Activated effector memory CD4-positive, alpha-beta T cell treated with anti-CD3 and anti-CD28 coated beads, Interleukin-2, amount 50 U/mL, for 16 hours (primary cell): ENCODE data around the gene SCFD2.
"Not testable (repeated sequence)": the region's sequence is repeated elsewhere in the genome, so short reads cannot be mapped to it uniquely, and the experiment has no call there.

Source experiments
- DNase-seq: peaks from one replicate; pipeline ENCODE4 v3.0.0-alpha.2; 2020

Gene SCFD2

DNA sequence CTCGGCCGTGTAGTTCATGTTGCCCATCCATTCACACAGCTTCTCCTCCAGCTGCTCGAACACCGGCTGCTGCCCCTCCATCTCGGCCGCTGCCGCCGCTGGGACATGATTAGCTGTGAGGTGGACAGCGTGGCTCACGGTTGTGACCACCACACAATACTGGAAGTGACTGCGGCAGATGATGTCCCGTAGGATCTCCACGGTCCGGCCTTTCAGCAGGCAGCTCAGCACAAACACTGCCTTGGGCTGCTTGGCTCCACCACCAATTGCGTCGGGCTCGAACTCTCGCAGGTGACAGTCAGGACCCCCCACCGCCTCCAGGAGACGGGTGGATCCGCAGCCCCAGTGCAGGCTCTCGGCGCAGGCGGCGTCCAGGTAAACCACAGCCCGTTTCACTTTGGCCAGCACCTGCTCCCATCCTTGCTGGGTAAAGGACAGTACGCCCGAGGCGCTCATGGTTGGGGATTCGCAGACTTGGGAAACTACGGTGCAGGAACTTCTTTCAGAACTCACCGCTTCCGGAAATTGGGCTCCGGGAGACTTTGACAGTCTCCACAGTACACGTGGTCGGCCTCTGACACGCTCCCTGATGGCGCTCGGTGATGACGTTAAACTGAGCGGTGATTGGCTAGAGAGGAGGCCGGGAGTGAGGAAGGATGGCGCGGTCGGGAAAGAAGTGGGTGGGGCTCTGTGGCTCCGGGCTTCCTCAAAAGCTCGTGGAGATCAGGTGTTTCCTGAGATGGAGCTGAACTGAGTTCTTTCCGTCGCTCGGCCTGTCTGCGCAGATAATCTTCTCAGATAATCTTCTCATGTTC is at the start of gene SCFD2:
SCFD2 (minus strand) TSS at position 576 of the 815 bp plus-strand sequence.
- DNase-seq: peak; percentile 99

DNA sequence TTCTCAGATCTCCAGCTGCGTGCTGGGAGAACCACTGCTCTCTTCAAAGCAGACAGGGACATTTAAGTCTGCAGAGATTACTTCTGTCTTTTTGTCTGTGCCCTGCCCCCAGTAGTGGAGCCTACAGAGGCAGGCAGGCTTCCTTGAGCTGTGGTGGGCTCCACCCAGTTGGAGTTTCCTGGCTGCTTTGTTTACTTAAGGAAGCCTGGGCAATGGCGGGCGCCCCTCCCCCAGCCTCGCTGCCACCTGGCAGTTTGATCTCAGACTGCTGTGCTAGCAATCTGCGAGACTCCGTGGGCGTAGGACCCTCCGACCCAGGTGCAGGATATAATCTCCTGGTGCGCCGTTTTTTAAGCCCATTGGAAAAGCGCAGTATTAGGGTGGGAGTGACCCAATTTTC is 43.6 kb upstream of the SCFD2 start:
- not testable (repeated sequence) for DNase-seq

DNA sequence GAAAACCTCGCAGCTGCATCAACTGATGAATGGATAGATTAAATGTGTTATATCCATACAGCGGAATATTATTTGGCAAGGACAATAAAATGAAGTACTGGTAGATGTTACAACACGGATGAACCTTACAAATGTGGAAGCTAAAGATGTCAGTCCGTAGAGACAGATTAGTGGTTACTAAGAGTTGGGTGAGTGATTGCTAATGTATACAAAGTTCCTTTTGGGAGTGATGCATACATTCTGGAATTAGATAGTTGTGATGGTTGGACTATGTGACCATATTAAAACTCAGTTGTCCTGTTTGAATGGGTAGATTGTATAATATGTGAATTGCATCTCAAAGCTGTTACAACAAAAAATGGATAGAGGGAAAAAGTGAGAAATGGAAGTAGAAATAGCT is 14.4 kb upstream of the SCFD2 start:
- no peak for DNase-seq

DNA sequence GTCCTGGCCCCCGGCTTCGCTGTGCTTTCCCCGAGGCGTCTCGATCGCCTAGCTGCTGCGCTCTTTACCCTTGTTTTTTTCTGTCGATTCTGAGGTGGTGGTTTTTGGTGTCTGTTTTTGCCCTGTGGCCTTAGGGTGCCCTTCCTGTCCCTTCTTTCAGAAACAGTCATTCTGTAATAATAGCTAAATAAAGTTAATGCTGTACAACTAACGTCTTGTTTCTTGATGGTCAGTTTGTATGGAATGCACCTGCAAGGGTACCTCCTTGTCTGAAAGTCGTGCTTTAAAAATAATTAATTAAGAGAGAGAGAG is 12.3 kb upstream of the SCFD2 start:
- DNase-seq: no peak

DNA sequence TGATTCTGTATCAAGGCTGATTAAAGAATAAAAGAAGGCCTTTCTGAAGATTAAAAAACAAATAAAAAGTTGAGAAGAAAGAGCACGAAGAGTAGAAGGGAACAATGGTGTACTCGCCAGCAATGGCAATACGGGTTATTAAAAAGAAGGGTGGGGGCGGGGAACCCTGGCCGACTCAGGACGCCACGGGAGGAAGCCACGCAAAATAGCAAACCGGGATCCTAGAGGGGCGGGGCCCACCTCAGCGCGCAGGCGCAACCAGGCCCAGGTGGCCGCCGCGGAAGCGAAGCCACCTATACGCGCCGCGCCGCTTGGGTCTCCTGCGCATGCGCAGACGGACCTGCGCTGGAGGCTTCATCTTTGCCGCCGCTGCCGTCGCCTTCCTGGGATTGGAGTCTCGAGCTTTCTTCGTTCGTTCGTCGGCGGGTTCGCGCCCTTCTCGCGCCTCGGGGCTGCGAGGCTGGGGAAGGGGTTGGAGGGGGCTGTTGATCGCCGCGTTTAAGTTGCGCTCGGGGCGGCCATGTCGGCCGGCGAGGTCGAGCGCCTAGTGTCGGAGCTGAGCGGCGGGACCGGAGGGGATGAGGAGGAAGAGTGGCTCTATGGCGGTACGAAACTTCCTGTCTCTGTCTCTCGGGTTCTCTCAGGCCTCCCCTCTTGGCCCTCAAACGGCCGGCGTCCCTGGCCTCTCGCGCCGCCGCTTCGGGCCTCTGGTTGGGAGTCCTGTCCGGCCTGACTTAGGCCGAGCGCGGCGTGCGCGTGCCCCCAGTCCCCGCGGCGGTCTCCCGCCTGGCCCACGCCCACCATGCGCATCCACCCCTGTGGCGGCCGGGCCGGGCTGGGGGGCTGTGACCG is 11.7 kb upstream of the SCFD2 start, which contains the start of gene FIP1L1:
FIP1L1 (plus strand) TSS at position 323 of the 852 bp plus-strand sequence; CDS start at position 521, 198 bp downstream.
- DNase-seq: peak; percentile 99

DNA sequence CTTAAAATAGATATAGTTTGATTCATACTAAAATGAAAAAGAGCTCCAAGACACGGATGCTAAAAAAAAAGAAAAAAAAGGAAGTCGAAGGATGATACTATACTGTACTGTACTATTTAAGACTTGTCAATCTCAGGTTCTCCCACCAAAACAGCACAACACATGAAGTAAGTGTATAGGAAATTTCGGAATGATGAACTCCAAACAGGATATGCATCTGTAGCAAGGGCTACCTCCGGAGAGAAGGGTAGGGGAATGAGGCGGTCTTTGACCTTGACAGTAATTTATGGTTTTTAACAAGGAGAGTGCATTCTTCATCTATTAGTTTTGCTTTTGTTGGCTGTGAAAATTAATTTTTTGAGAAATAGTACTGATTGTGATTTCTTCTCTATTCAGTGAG is 11.0 kb upstream of the SCFD2 start:
- no peak for DNase-seq

DNA sequence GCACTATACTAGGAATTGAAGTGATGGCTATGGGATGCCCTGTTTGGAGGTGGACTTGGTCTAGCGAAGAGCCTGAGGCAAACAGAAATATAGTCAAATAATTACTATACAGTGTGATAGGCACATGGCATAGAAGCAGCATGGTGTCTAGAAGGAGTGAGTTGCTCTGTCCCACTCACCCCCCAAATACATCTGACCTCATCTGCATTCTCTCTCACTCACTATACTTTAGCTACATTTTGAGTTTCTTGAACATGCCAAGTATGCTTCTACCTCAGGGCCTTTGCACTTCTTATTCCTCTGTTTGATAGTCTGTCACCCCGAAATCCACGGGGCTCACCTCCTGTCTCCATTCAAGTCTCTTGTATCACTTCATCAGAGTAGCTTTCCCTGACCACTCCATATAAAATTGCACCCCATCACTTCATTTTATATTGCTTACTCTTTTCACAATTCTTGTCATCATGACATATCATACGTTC is 9.0 kb upstream of the SCFD2 start:
- DNase-seq: no peak

DNA sequence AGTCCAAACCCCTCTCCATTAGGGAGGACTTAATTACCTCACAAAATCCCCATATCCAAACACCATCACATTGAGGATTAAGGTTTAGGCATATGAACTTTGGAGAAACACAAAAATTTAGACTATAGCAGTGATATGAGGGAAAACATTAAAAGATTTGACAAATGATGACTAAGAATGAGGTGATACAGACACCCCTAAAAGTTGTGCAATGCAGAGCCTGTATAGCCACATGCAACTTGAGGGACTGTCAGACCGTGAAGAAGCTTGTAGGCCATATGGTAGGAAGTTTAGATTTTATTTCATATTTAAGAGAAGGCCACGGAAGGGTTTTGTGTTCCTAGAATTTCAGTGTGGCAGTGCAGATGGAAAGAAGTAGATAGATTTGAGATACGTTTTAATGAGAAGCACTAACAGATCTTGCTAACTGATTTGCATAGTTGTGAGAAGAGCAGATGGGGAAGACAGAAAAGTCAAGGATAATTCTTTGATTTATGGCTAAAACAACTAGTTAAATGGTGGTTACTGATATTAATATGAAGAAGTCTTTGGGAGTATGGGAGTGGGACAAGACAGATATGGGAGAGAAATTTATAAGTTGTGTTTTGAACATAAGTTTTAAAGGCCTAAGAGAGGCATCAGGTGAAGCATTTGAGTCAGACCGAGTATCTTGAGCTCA is 6.1 kb upstream of the SCFD2 start:
- DNase-seq: no peak

DNA sequence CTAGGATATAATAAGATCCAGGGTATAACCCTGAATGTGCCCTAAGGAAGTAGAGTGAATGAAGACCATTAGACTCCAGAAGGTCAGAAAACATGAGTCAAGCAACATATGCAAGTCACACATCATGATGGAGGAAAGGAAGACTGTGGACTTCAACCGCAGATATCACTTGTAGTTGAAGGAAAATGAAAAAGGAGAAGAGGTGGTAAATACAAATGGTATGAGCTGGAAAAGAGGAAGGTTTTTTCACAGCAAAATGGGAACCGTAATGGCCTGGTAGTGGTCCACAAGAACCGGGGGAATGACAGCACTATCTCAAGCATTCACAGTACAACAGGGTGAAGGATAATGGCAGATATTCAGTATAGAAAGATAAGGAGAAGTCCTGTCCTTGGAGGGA is 5.2 kb upstream of the SCFD2 start:
- DNase-seq: no peak

DNA sequence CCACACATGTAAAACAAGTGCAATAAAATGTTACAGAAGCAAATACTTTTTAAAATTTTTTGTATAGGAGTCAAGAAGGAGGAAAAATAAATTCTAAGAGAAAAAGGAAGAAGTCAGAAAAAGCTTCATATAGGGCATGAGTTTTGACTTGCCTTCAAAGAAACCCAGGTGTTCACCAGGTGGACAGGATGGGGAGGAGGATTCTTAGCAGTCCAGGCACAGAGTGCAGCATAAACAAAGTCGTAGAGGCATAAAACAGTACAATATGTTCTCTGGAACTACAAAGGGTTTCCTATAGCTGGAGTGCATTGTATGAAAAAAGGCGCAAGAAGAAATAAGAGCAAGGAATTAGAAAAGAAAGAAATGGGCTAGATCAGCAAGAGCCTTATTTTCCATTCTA is 1.9 kb upstream of the SCFD2 start:
- DNase-seq: no peak

DNA sequence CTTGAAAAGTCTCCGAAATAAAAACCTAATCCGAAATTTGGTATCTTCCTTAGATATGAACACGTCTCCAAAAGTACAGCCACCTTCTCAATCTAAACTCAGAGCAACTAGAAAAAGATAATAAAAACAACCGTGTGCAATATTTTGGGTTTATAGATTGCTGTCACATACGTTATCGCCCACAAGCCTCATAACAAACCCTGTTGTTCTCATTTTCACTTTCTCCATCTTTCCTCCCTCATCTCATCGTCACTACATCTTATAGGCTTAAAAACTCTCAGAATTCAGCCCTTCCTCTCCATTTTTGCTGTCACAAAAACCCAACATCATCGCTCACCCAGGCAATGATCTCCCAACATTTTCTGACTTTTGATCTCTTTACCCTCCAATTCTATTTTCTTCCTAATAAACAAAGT is 448 bp upstream of the SCFD2 start:
- no peak for DNase-seq

DNA sequence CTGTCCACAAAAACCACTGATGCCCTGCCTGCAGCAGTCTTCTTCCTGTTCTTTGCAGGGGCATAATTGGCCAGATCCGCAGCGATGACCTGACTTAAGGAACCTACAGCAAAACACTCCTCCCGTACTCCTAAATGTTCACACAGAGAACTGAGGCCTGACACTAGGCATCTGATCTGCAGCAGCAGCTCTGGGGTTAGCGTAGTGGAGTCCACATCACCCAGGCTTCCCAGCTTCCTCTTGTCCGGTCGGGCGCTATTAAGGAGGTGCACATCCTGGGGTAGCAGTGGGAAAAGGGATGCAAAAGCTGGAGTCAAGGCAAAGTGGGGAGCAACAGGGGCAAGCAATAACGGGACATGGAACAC is 758 bp downstream of the SCFD2 start:
- DNase-seq: peak; percentile 63

DNA sequence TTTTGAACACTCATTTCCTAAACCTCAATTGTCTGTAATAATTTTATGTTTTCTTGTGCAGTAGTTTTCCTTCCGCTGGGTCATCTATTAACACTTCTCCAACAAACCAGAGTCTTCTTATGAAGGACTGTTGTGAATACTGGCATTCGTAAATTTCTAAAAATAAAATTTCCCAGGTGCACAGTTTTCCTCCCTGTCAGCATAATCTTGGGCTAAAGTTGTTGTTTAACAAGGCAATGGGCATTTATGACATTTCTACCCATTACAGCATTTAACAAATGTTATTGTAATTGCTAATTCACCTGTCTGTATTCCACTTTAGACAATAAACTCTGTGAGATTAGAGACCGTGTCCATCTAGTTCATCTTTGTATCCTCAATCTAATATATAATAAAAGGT is 1.2 kb downstream of the SCFD2 start:
- no peak for DNase-seq

DNA sequence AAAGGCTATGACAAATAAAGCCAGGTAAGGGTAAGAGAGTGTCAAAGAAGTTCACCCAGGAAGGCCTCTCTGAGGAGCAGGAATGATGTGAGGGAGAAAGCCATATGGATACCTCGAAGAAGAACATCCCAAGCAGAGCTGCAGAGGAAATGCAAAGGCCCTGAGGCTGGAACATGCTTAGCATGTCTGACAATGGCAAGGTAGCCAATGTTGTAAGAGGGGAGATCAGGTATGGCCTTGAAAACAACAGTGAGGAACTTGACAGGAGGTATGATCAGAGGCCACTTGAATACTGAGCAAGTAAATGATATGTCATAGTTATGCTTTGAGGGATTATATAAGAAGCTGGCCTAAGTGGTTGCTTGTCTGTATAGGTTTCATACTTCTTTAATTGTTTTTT is 3.8 kb downstream of the SCFD2 start:
- DNase-seq: no peak

DNA sequence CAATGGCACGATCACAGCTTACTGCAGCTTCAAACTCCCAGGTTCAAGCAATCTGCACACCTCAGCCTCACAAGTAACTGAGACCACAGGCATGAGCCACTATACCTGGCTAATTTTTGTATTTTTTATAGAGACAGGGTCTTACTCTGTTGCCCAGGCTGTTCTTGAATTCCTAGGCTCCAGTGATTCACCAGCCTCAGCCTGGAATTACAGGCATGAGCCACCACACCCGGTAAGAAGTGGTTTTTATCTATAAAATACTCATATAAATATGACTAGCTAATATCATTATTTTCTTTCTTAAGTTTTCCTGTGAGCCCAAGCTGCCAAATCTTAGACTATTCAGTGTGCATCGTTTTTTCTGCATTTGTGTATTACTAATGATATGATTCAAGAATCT is 4.4 kb downstream of the SCFD2 start:
- DNase-seq: no peak

DNA sequence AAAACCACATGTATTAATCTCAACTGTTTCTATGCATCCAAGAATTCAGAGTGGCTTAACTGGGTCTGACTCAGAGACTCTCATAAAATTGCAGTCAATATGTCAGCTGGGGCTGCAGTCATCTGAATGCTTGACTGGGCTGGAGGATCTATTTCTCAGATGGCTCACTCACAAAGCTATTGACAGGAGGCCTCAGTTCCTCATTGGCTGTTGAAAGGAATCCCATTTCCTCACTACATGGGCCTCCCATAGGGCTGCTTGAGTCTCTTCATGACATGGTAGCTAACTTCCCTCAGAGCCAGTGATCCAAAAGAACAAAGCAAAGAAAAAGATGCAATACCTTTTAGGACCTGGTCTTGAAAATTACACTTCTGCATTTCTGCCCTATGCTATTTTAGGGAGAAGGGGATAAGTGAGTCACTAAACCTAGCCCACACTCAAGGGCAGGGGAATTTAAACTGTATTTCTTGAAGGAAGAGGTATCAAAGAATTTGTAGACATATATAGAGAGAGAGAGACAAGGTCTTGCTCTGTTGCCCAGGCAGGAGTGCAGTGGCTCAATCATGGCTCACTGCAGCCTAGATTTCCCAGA is 9.8 kb downstream of the SCFD2 start:
- no peak for DNase-seq

DNA sequence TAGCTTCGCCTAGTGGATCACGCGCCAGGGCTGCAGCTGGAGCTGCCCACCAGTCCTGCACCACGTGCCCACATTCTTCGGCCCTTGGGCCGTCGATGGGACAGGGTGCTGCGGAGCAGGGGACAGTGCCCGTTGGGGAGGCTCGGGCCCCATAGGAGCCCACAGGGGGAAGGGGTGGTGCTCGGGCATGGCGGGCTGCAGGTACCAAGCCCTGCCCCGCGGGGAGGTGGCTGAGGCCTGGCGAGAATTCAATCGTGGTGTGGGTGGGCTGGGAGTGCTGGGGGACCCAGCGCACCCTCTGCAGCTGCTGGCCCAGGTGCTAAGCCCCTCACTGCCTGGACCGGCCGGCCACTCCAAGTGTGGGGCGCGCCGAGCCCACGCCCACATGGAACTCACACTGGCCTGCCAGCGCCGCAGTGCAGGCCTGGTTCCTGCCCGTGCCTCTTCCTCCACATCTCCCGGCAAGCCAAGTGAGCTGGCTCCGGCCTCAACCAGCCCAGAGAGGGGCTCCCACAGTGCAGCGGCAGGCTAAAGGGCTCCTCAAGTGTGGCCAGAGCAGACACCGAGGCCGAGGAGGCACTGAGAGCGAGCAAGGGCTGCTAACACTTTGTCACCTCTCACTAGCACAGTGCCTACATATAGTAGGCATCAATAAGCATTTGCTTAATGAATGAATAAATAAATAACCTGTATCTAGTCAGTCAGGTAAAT is 11.7 kb downstream of the SCFD2 start:
- no peak for DNase-seq

DNA sequence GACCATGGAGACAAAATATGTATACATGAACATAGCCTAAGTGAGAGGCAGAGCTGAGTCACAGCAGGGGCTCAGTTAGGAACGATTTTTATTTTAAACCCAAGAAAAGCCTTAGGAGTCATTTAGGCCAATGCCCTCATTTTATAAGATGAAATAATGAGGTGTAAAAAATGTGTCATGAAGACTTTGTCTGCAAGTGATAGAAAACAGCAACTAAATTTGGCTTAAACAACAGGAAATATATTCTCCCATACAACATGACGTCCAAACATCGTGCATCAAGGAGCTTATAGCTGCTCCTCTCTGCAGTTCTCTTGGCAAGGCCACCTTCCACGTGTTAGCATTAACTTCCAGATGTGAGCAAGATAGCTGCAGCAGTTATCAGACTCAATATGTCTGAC is 16.8 kb downstream of the SCFD2 start:
- no peak for DNase-seq

DNA sequence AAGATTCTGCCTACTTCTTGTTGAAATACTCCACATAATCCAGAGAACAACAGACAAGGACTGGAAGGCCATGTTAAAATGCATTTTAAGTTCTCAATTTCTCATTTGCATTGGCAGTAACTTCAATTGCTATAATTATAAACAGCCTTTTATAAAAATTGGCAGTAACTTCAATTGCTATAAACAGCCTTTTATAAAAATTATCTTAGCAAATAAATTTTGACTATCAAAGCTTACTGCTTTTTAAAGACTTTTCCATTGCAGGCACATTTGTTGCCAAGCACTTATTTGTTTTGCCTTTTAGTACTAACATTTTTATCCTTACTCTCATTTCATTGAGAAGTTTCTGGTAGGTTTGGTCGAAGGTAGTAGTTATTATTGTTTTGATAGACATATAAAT is 17.8 kb downstream of the SCFD2 start:
- DNase-seq: no peak

DNA sequence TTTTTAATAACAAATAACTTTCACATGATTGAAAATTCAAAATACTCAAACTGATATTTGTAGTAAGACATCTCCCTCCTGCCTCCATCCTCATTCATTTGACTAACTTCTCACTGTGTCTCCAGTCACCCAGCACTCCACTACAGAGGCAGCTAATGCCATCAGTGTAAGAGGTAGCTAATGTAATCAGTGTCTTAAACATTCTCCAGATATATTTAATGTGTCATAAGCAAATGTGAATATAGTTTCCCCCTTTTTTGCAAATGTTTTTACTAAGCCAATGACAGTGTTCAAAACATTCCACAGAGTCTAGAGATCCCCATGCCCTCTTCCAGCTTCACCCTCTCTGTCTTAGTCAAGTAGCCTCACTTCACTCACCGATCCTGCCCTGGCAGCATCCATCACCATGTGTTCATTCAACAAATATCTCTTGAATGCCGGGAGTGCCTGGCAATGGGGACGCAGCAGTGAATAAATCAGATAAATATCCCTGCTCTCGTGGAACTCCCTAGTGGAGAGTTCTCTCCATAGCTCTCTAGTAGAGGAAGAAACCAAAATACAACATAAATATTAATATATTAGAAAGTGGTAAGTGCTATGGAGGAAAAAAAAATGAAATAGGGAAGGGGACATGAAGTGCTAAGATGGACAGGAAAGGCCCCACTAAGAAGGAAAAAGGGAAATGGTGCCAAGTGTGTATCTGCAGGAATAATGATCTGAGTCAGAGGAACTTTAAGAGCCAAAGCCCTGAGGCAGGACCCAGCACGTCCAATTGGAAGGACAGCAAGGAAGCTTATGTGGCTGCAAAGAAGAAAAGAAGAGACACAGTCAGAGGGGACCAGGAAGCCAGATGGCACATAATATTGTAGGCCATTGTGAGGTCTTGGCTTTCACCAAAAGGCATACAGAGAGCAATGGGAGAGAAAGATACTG is 18.7 kb downstream of the SCFD2 start:
- DNase-seq: no peak

DNA sequence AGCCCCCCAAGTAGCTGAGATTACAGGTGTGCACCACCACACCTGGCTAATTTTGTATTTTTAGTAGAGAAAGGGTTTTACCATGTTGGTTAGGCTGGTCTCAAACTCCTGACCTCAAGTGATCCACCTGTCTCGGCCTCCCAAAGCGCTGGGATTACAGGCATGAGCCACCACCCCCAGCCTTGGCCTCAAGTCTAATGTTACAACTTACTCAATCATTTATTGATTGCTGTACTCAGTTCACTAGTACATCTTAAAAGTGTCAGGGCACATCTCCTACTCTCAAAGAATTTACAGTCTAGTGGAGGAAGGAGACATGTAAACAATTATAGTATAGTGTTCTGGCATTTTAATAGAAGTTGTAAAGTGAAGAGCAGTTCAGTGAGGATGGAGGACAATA is 19.5 kb downstream of the SCFD2 start:
- DNase-seq: not testable (repeated sequence)
